Stimulated activated CD4-positive, alpha-beta T cell treated with anti-CD3 and anti-CD28 coated beads, Interleukin-4, amount 100 ng/mL, for 4 hours (primary cell): ENCODE results near the gene LY86.

Experiments
- DNase-seq, 2 experiments: peaks; one replicate each; pipeline ENCODE4 v3.0.0-alpha.2; 2020

LY86 gene

GRCh38 chr6:6624269-6624990, 35.9 kb downstream of the LY86 start:
- no peak for DNase-seq

GRCh38 chr6:6626187-6626586, 37.7 kb downstream of the LY86 start:
- no peak for DNase-seq

- DNase-seq: no peak
Measured at GRCh38 chr6:6629402-6629801, 40.9 kb downstream of the LY86 start.

- DNase-seq: no peak
Measured at GRCh38 chr6:6631053-6631452, 42.5 kb downstream of the LY86 start.

GRCh38 chr6:6631534-6632276, 43.2 kb downstream of the LY86 start:
- no peak for DNase-seq

GRCh38 chr6:6633898-6634734, 45.6 kb downstream of the LY86 start:
- no peak for DNase-seq

- no peak for DNase-seq
Measured at GRCh38 chr6:6634735-6635075, 46.2 kb downstream of the LY86 start.

GRCh38 chr6:6635291-6635690, 46.8 kb downstream of the LY86 start:
- no peak for DNase-seq

GRCh38 chr6:6635869-6636268, 47.3 kb downstream of the LY86 start:
- no peak for DNase-seq

- DNase-seq: no peak
Measured at GRCh38 chr6:6639572-6639971, 51.1 kb downstream of the LY86 start.

- DNase-seq: no peak
Measured at GRCh38 chr6:6640926-6641325, 52.4 kb downstream of the LY86 start.

GRCh38 chr6:6643398-6643797, 54.9 kb downstream of the LY86 start:
- DNase-seq: no peak

GRCh38 chr6:6645261-6645917, 56.9 kb downstream of the LY86 start:
- no peak for DNase-seq

GRCh38 chr6:6646384-6646783, 57.9 kb downstream of the LY86 start:
- DNase-seq: no peak

GRCh38 chr6:6646859-6647258, 58.3 kb downstream of the LY86 start:
- no peak for DNase-seq

GRCh38 chr6:6648692-6649343, 60.3 kb downstream of the LY86 start:
- no peak for DNase-seq

- DNase-seq: no peak
Measured at GRCh38 chr6:6649824-6650349, 61.4 kb downstream of the LY86 start.

- no peak for DNase-seq
Measured at GRCh38 chr6:6650839-6651238, 62.3 kb downstream of the LY86 start.

- DNase-seq: no peak
Measured at GRCh38 chr6:6651335-6651734, 62.8 kb downstream of the LY86 start.

GRCh38 chr6:6652932-6653331, 64.4 kb downstream of the LY86 start:
- no peak for DNase-seq

GRCh38 chr6:6654599-6655575, 66.4 kb downstream of the LY86 start:
- peak in 1 of 2 experiments; percentile 64 for DNase-seq
